ENCODE results near the gene GAPVD1. TPM values are rescaled to one million over a fixed set of nuclear protein-coding genes. Genes with fewer than 3 reads are reported as not detected.

The GAPVD1 gene
- polyA plus RNA-seq, 2 of the 4 experiments (the other 2 are of a cell fraction) = 18.2 to 23.0 TPM

GRCh38 chr9:125241000-125241862 is 20.4 kb upstream of the GAPVD1 start, which contains the start of gene HSPA5:
Gene HSPA5 (minus strand): TSS chr9:125241343. CDS start chr9:125241126, 217 bp downstream.
- Histone ChIP-seq H3K4me3 (peak within 1 kb of the TSS; percentile 73), H3K4me2 (peak within 1 kb of the TSS; percentile 85), H3K9me3 (no peaks in the 10 kb centered on the region), H3K27ac (peak within 1 kb of the TSS; percentile 92 to 98), H3K4me1 (peaks cover 57% of the 10 kb centered on the region)
- POLR2A ChIA-PET = interaction anchor here (0.5 to 3.2 kb wide), 34 partner anchors 10 to 582 kb away, joined by 3 to 38 read pairs (median 4); partner anchors contain the start of genes ARPC5L, GAPVD1, RABEPK and WDR38
- FAIRE-seq = no peak
- DNase-seq (ENCODE audit: low read depth in 1 of 2, low spot score in 1 of 2) = peak; percentile 99
- 0% methylated on average over 41 of the region's 59 CpGs for WGBS (ENCODE audit: missing lambda C conversion rate)
- peak; percentile 91 to 95 for ATAC-seq
- CTCF ChIA-PET = interaction anchor here (0.9 to 1.3 kb wide), 3 partner anchors 14 to 85 kb away, joined by 3 to 5 read pairs (median 3); partner anchors contain the start of gene GAPVD1
- TF ChIP-seq TP53 (CRISPR knock-in tag; IDR thresholded peaks at IDR 0.05) = peak; percentile 83
- TF ChIP-seq HDAC2 (IDR thresholded peaks at IDR 0.05) = no peak
- peak; percentile 72; the same call in 1 of the 2 replicates for TF ChIP-seq MAX (IDR thresholded peaks at IDR 0.05)
- no peak for TF ChIP-seq FOSB (CRISPR knock-in tag; IDR thresholded peaks at IDR 0.05)
- peak; percentile 97 for TF ChIP-seq PHF8 (IDR thresholded peaks at IDR 0.05; ENCODE audit: borderline replicate concordance, low read depth)
- no peak for TF ChIP-seq CHD2 (IDR thresholded peaks at IDR 0.05; ENCODE audit: low read length, partially characterized antibody)
- TF ChIP-seq CBX2 (IDR thresholded peaks at IDR 0.05; ENCODE audit: borderline replicate concordance, low read depth) = no peak
- TF ChIP-seq FOXS1 (CRISPR knock-in tag; IDR thresholded peaks at IDR 0.05) = no peak
- TF ChIP-seq ZFP36 (IDR thresholded peaks at IDR 0.05; ENCODE audit: borderline replicate concordance, partially characterized antibody) = no peak
- TF ChIP-seq RFX5 (IDR thresholded peaks at IDR 0.05) = peak; percentile 82
- peak; percentile 95 to 98 for TF ChIP-seq JUN (IDR thresholded peaks at IDR 0.05)
- no peak for TF ChIP-seq RAD21 (conservative IDR thresholded peaks at IDR 0.05 in 1 of 2, IDR thresholded peaks at IDR 0.05 in 1 of 2)
- TF ChIP-seq BCL3 (IDR thresholded peaks at IDR 0.05) = peak; percentile 93
- no peak for TF ChIP-seq CBX8 (IDR thresholded peaks at IDR 0.05)
- TF ChIP-seq POLR2A (IDR thresholded peaks at IDR 0.05; ENCODE audit: low read length) = peak; percentile 99
- no peak; the same call in 1 of the 2 replicates for TF ChIP-seq ESRRA (IDR thresholded peaks at IDR 0.05; ENCODE audit: borderline replicate concordance, low read length)
- peak; percentile 37 for TF ChIP-seq REST (IDR thresholded peaks at IDR 0.05)
- TF ChIP-seq NPAS2 (CRISPR knock-in tag; IDR thresholded peaks at IDR 0.05; ENCODE audit: borderline replicate concordance) = no peak
- no peak for TF ChIP-seq CEBPB (IDR thresholded peaks at IDR 0.05)
- TF ChIP-seq HEYL (CRISPR knock-in tag; IDR thresholded peaks at IDR 0.05) = no peak
- TF ChIP-seq SREBF2 (IDR thresholded peaks at IDR 0.05) = no peak
- TF ChIP-seq PBX3 (IDR thresholded peaks at IDR 0.05) = peak; percentile 95
- no peak for TF ChIP-seq JUNB (IDR thresholded peaks at IDR 0.05)
- no peak for TF ChIP-seq EP300 (IDR thresholded peaks at IDR 0.05)
- no peak for TF ChIP-seq ELK1 (IDR thresholded peaks at IDR 0.05; ENCODE audit: low read depth, low read length)
- no peak for TF ChIP-seq CHD4 (IDR thresholded peaks at IDR 0.05; ENCODE audit: borderline replicate concordance)
- TF ChIP-seq CTCF (IDR thresholded peaks at IDR 0.05) = no peak
- TF ChIP-seq ZNF302 (CRISPR knock-in tag; IDR thresholded peaks at IDR 0.05) = no peak
- TF ChIP-seq BHLHE40 (IDR thresholded peaks at IDR 0.05; ENCODE audit: low read depth, low read length) = no peak
- no peak for TF ChIP-seq RARB (CRISPR knock-in tag; IDR thresholded peaks at IDR 0.05)
- no peak for TF ChIP-seq E2F6 (IDR thresholded peaks at IDR 0.05; ENCODE audit: borderline replicate concordance, low read depth)

Measured in A549 (cell line).